ENCODE measurements around the gene ZSWIM1.

DNA sequence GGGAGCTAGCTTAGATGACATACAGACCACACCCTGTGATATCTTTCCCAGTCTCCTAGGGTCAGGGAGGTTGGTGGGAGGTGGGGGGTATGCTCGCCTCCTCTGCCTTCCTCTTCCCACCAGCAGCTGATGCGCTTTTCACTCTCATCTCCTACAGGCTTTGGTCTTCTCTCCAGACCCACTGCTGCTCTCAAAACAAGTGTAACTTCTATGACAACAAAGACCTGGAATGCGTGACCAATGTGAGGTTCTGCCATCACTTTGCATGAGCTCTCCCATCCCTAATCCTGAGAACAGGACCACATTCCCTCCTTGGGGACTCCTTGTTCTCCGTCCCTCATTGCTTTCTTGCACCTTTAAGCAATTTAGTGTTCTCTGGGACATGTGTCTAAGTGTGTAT lies 12.8 kb downstream of the ZSWIM1 start:
- no peak for TF ChIP-seq CTCF (IDR thresholded peaks at IDR 0.05 in 2 of 3, conservative IDR thresholded peaks at IDR 0.05 in 1 of 3; ENCODE audit: borderline replicate concordance in 1 of 3, insufficient read depth in 1 of 3, low read depth in 2 of 3, low read length in 2 of 3)
- TF ChIP-seq EZH2 (IDR thresholded peaks at IDR 0.05) = no peak
- no peak for TF ChIP-seq YY1 (IDR thresholded peaks at IDR 0.05; ENCODE audit: extremely low read depth, insufficient replicate concordance, low read depth, low read length)

Data from HCT116 (cell line).